Femur (tissue), 1 donor: Measurements from ENCODE around the gene VDAC1.

Experiments
- DNase-seq: peaks from one replicate; pipeline ENCODE4 v3.0.0-alpha.2; 2017

Gene VDAC1

GRCh38 chr5:134022333-134022732 lies 17.6 kb upstream of the VDAC1 start:
- no peak for DNase-seq

DNA sequence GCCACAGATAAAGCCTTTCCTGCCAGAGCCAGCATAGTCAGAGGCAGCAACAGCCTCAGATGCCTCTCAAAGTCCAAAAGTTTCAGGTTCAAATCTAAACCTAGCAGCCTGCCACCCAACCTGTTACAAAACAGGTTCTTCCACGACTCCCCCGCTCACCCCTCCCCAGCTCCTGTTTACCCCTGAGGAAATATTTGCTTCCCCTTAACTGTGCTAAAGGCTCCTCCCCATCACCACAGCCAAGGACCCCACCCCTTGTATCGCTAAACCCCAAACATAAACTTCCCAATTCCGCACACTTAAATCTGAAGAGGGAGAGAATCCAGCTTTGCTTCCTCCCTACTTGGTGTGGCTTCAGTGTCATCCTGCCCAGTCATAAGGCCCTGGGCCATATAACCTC lies 15.4 kb upstream of the VDAC1 start:
- no peak for DNase-seq

- no peak for DNase-seq
Observed at GRCh38 chr5:134019636-134020035, 14.9 kb upstream of the VDAC1 start.

GRCh38 chr5:134018986-134019316 lies 14.2 kb upstream of the VDAC1 start:
- no peak for DNase-seq

- DNase-seq, result no peak
Observed at GRCh38 chr5:134018154-134018985, 13.6 kb upstream of the VDAC1 start.

DNA sequence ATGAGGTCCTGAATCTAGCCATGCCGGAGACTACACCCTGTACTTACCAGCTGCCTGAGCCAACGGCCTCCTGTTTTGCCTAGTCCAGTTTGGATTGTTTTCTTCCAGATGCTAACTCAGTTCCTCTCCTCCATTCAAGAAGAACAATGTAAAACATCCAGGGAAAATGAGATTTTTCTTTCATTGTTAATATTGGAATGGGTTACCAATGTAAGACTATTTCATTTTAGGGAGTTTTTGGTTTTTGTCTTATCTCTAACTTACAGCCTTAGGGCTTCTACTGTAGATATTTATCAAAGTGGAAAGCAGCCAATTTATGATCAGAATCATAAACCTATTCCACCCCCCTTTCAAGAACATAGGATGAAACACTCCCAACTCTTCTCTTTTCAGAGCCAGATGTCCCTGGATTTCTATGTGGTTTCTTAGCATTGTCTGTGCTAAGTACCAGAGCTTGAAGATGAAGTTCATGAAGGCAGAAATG lies 3.5 kb upstream of the VDAC1 start:
- DNase-seq, result no peak

GRCh38 chr5:134007581-134008265 lies 2.9 kb upstream of the VDAC1 start:
- DNase-seq, result no peak

DNA sequence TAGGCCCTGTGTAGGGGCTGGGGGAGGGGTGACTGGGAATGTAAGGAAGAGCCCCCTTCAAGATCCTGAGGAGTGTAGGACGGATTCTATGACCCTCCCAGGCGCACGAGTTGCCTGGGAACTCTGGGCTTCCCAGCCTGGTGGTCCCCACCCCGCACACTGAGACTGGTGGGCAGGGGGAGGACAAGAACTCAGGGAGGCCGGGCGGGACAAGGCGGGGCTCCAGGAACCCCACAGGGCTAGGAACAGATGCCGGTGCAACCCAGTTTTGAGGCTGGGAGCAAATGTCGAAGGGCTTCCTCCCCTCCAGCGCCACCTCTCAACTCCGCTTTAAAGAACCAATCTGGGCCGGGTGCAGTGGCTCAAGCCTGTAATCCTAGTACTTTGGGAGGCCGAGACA lies 1.3 kb upstream of the VDAC1 start:
- DNase-seq, result no peak

GRCh38 chr5:134005417-134006061 lies 764 bp upstream of the VDAC1 start:
- no peak for DNase-seq

DNA sequence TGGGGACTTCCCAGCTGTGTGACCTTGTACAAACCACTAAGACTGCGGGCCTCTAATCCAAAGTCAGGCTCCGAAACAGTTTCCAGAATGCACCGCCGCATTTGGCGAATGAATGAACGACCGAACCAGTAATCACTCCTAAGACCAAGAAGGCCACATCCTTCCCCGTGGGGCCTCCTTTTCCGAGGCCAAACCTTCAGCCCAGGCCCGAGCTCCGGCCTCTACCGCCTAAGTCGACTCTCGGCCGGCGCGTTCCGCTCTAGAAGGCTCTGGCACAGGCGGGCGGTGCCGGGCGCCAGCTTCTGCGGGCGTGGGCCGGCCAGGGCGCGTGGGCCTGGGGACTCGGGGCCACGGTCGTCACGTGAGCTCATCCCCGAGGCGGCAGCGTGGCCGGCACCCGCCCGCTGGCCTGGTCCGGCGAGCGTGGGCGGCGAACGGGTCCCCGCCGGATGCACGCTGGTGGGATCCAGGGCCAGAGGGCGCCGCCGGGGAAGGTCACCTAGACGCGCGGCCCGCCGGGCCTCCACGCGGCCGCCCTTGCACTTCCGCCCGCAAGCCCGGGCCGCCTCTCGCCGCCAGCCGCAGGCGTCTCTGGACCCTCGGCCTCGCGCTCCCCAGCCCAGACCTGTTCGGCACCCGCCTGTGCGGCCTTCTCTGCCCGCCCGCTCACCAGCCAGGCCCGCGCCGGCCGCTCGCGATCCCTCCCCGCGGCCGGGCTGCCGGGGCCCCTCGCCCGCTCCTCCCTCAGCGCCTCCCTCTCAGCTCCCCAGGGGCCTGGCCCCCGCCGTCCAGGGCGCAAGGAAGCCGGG lies 754 bp downstream of the VDAC1 start:
- peak; percentile 69 for DNase-seq

DNA sequence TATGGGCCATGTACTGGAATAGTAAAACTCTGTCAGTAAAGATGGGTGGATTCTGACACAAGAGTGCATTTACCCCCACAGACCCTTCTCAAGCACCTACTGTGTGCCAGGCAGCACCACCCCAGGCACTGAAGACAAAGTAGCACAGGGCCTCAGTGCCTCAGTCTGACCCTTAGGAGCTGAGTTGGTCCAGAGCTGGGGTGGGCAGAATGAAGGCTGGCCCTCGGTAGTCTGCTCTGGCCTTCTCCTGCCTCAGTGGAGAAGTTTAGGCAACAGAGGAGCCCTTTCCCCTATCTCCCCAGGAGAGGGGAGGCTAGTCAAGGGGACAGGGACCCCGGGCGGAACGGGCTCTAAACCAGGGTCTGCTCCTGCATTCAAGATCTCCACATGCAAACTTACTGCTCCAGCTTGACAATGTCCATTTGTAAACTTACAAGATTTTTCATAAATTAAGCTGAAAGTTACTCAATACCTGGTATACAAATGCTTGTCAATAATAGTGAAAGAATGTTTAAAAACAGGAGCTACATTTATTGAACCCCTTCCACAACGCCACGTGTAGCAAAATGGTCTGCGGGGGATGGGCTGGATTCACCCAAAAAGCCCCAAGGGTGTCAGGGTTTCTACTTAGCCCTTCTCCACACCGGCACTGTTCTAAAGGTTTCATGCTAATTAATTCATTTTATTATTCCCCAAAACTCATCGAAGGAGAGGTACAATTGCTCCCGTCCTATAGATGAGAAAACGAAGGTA lies 1.5 kb downstream of the VDAC1 start:
- no peak for DNase-seq

GRCh38 chr5:134001938-134002731 lies 2.6 kb downstream of the VDAC1 start:
- DNase-seq, result no peak

GRCh38 chr5:134000696-134001453 lies 3.9 kb downstream of the VDAC1 start:
- DNase-seq, result no peak

GRCh38 chr5:134000091-134000511 lies 4.7 kb downstream of the VDAC1 start:
- DNase-seq, result peak; percentile 63

DNA sequence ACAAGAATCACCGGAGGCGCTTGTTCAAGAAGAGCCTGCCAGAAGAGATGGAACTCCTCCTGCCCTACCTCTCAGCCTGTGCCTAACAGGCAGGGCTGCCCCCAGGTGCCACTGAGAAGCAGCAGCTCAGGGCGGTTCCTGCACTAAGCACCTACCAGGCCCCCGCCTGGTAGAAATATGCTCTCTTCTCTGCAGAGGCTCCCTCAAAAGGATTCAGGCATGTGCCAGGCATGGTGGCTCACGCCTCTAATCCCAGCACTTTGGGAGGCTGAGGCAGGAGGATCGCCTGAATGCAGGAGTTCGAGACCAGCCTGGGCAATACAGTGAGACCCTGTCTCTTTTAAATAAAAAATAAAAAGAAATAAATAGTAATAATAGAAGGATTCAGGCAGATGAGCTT lies 6.0 kb downstream of the VDAC1 start:
- DNase-seq, result no peak

DNA sequence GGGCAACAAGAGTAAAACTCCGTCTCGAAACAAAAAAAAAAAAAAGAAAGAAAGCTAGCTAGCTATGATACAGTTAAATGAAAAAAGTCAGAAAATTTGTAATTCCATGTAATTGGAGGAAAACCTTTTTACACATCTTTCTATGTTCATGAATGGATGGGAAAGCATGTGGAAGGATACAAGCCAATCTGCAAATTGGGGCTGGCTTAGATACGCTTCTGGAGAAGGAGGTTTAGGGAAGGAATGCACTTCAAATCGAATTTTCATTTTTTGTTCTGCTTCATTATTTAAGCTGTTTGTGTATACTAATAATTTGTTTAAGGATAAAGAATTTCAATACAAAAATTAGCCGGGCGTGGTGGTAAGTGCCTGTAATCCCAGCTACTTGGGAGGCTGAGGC lies 6.7 kb downstream of the VDAC1 start:
- DNase-seq, result no peak

DNA sequence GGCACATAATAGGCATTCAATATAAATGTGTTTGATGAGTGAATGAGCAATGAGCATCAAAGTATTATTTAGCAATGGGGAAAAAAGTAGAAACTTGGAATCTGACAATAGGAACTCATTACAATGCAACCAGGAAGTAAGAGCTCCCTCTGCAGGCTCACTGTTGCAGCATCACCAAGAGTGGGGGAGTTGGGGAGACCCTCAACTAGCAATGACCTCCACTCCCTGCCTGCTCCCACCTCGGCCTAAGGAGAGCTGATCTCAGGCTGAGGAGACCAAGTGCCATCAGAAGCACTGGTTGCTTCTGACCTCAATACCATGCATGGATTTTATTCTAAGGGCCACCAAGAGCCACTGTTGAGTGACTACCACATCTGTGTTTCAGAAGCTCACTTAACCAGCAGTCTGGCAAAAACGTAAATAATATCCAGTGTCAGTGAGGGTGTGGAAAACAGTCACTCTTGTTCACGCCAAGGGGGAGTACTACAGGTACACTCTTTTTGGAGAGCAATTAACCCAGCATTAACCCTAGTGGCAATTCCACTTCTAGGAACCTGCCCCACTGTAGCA lies 8.0 kb downstream of the VDAC1 start:
- no peak for DNase-seq

- DNase-seq, result no peak
Observed at GRCh38 chr5:133995883-133996563, 8.8 kb downstream of the VDAC1 start.

- no peak for DNase-seq
Observed at GRCh38 chr5:133995341-133995740, 9.4 kb downstream of the VDAC1 start.

DNA sequence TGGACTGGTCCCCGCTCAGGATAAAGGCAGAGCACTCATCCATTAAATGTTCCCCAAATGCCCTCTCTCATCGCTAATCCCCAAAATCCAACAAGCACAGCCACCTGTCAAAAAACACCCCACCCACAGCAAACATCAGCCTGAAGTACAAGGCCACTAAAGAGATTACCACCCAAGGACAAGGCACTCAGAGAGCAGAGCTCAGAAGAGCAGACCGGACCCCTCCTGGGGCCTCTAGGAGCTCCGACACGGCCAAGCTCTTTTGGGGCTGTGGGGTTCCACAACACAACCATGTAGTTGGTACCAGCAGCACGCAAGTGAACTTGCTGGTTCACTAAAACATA lies 9.8 kb downstream of the VDAC1 start:
- no peak for DNase-seq
